Measurements from ENCODE around the gene USP46.

Gene USP46

DNA sequence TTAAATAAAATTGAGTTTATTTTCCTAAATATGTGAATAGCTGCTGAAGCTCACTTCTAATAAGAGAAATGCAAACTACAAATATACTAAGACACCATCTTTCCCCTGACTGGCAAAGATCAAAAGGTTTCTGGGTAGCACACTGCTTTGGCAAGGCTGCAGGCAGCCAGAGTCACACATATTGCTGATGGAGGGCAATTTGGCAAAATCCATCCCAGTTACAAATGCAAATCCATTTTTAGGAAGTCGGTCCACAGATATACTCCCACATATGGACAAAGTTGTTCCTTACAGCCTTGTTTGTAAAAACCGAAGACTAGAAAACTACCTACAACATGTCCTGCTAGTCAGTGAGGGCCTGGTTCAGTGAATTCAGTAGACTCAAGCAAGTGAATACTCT lies 12.4 kb downstream of the USP46 start:
- H3K9me3 ChIP-seq (ENCODE audit: low read length): peaks cover 3% of the 10 kb centered on the region
- no peak overlapping the region for H3K4me3 ChIP-seq (ENCODE audit: low read length)
- H3K36me3 ChIP-seq (ENCODE audit: insufficient read depth, low read length): peaks cover 3% of the 10 kb centered on the region
- no peaks in the 10 kb centered on the region for H3K4me1 ChIP-seq (ENCODE audit: insufficient read depth, low read length)
- H3K27me3 ChIP-seq (ENCODE audit: insufficient read depth, low read length): no peaks in the 10 kb centered on the region
- no peak overlapping the region for H2AFZ ChIP-seq (ENCODE audit: low read depth, low read length)

DNA sequence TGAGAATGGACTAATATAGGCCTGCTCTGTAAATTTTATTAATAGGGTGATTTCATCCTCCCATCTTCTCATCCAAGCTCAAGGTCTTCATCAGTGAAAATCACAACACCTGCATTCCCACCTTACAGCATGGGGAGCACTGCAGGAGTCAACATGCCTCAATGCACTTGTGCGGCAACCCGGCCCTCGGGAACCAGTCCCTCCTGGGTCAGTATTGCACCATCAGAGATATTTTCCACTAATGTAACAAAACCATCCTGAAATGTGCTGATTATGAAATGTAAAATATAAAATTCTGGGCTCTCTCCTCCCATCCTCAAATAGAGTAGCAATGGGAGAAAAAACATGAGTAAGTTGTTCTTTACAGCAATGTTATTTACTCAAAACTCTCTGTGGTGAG lies 13.0 kb downstream of the USP46 start:
- no peak overlapping the region for H3K4me3 ChIP-seq (ENCODE audit: low read length)
- peaks cover 3% of the 10 kb centered on the region for H3K36me3 ChIP-seq (ENCODE audit: insufficient read depth, low read length)
- H3K4me1 ChIP-seq (ENCODE audit: insufficient read depth, low read length): no peaks in the 10 kb centered on the region
- no peak overlapping the region for H2AFZ ChIP-seq (ENCODE audit: low read depth, low read length)
- H3K27me3 ChIP-seq (ENCODE audit: insufficient read depth, low read length): no peaks in the 10 kb centered on the region
- H3K9me3 ChIP-seq (ENCODE audit: low read length): peaks cover 3% of the 10 kb centered on the region

DNA sequence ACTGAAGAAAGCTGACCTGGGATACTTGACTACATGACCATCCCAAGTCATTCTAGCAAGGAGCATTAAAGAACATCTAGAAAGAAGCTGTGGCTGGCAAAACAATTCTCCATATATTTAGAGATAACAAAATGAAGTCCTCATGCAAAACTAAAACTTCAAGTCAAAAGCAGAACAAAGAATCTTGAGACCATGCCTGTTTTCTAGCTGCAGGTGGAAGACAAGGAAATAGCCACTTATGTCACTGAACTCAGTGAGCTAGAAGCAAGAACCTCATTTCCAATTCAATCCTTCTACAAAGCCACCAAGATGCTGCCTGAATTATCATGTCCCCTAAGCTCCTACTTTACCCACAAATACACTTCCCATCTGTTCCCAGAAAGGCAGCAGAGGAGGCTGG lies 13.8 kb downstream of the USP46 start:
- Histone ChIP-seq H3K4me3 (ENCODE audit: low read length) (no peak overlapping the region), H3K4me1 (ENCODE audit: insufficient read depth, low read length) (no peaks in the 10 kb centered on the region), H3K9me3 (ENCODE audit: low read length) (peaks cover 2% of the 10 kb centered on the region), H3K36me3 (ENCODE audit: insufficient read depth, low read length) (peaks cover 3% of the 10 kb centered on the region), H2AFZ (ENCODE audit: low read depth, low read length) (no peak overlapping the region), H3K27me3 (ENCODE audit: insufficient read depth, low read length) (no peaks in the 10 kb centered on the region)

- no peaks in the 10 kb centered on the region for H3K9me3 ChIP-seq (ENCODE audit: low read length)
- H3K4me3 ChIP-seq (ENCODE audit: low read length): no peak overlapping the region
- H3K4me1 ChIP-seq (ENCODE audit: insufficient read depth, low read length): no peaks in the 10 kb centered on the region
- H3K27me3 ChIP-seq (ENCODE audit: insufficient read depth, low read length): no peaks in the 10 kb centered on the region
- no peaks in the 10 kb centered on the region for H3K36me3 ChIP-seq (ENCODE audit: insufficient read depth, low read length)
- H2AFZ ChIP-seq (ENCODE audit: low read depth, low read length): no peak overlapping the region
Observed at GRCh38 chr4:52643785-52644244, 15.3 kb downstream of the USP46 start.

DNA sequence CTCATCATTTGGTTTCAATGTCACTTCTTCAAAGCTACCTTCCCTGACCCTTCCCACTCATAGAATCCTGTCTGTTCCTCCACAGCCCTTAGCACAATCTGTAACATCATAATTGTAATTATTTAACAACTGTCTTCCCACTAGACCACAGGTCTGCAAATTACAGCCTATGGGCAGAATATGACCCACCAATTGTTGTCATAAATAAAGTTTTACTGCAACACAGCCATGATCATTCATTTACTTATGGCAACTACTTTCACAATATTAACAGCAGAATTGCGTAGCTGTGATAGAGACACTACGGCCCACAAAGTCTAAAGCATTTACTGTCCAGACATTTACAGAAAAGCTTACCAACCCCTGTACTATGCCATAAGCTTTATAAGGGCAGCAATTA lies 15.9 kb downstream of the USP46 start:
- Histone ChIP-seq H3K27me3 (ENCODE audit: insufficient read depth, low read length) (no peaks in the 10 kb centered on the region), H3K9me3 (ENCODE audit: low read length) (no peaks in the 10 kb centered on the region), H3K4me1 (ENCODE audit: insufficient read depth, low read length) (no peaks in the 10 kb centered on the region), H2AFZ (ENCODE audit: low read depth, low read length) (no peak overlapping the region), H3K36me3 (ENCODE audit: insufficient read depth, low read length) (no peaks in the 10 kb centered on the region), H3K4me3 (ENCODE audit: low read length) (no peak overlapping the region)

- H3K27me3 ChIP-seq (ENCODE audit: insufficient read depth, low read length): no peaks in the 10 kb centered on the region
- H3K36me3 ChIP-seq (ENCODE audit: insufficient read depth, low read length): no peaks in the 10 kb centered on the region
- no peaks in the 10 kb centered on the region for H3K9me3 ChIP-seq (ENCODE audit: low read length)
- H3K4me1 ChIP-seq (ENCODE audit: insufficient read depth, low read length): no peaks in the 10 kb centered on the region
- H3K4me3 ChIP-seq (ENCODE audit: low read length): no peak overlapping the region
- H2AFZ ChIP-seq (ENCODE audit: low read depth, low read length): no peak overlapping the region
Observed at GRCh38 chr4:52641854-52642563, 17.1 kb downstream of the USP46 start.

DNA sequence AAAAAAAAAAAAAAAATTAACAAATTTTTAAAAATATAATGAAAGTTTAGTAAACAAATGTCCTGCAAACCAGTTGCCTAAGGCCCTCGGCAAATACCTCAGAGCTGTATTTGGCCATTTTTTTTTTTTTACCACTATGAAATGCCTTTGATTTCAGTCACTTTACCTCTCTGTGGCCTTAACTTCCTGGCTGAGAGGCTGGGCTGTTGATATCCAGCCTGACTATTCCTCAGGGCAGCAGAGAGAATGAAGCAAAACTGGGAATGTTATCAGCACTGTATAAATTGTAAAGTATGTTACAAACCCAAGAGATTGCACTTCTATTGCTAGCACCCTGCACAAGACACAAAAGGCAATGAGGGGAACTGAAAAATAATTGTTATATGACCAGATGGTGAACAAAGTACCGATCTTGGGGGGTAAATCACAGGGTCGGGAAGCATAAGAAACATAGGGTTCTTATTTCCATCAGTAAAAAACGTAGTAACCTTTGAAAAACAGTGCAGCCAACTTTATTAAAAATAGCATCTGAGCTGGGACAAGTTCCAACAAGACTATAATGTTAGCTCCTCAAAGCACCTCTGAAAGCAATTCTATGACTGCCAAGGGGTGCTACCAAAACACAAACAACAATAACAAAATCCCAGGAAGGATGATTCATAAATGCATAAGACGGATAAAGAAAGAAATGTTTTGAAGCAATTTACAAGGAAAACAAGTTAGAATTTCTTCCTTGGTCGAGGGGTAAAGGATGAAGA lies 18.1 kb downstream of the USP46 start:
- no peaks in the 10 kb centered on the region for H3K27me3 ChIP-seq (ENCODE audit: insufficient read depth, low read length)
- no peaks in the 10 kb centered on the region for H3K4me1 ChIP-seq (ENCODE audit: insufficient read depth, low read length)
- H2AFZ ChIP-seq (ENCODE audit: low read depth, low read length): no peak overlapping the region
- no peaks in the 10 kb centered on the region for H3K36me3 ChIP-seq (ENCODE audit: insufficient read depth, low read length)
- H3K9me3 ChIP-seq (ENCODE audit: low read length): no peaks in the 10 kb centered on the region
- H3K4me3 ChIP-seq (ENCODE audit: low read length): no peak overlapping the region

GRCh38 chr4:52638717-52639116 lies 20.4 kb downstream of the USP46 start:
- Histone ChIP-seq H3K36me3 (ENCODE audit: insufficient read depth, low read length) (no peaks in the 10 kb centered on the region), H3K27me3 (ENCODE audit: insufficient read depth, low read length) (no peaks in the 10 kb centered on the region), H3K9me3 (ENCODE audit: low read length) (no peaks in the 10 kb centered on the region), H3K4me1 (ENCODE audit: insufficient read depth, low read length) (no peaks in the 10 kb centered on the region), H2AFZ (ENCODE audit: low read depth, low read length) (no peak overlapping the region), H3K4me3 (ENCODE audit: low read length) (no peak overlapping the region)

- Histone ChIP-seq H3K36me3 (ENCODE audit: insufficient read depth, low read length) (no peaks in the 10 kb centered on the region), H2AFZ (ENCODE audit: low read depth, low read length) (no peak overlapping the region), H3K4me3 (ENCODE audit: low read length) (no peak overlapping the region), H3K4me1 (ENCODE audit: insufficient read depth, low read length) (no peaks in the 10 kb centered on the region), H3K27me3 (ENCODE audit: insufficient read depth, low read length) (no peaks in the 10 kb centered on the region), H3K9me3 (ENCODE audit: low read length) (no peaks in the 10 kb centered on the region)
Observed at GRCh38 chr4:52637116-52637515, 22.0 kb downstream of the USP46 start.

DNA sequence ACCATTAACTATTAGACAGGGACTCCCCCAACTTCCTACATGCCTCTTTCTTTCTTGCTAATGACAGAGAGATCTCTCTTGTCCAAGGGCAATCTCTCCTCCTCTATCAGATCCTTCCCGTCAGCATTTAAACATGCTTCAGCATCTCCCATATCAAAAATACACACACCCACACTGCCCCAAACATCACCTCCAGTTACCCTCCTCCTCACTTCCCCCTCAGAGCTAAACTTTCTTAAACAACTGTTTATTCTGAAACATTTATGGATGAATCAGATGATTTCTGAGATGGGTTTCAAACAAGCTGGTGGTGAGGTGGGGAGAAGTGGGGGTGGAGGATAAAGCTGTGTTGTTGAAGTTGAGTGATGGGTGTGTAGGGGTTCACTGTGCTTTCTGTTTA lies 23.5 kb downstream of the USP46 start:
- Histone ChIP-seq H3K4me1 (ENCODE audit: insufficient read depth, low read length) (no peaks in the 10 kb centered on the region), H3K36me3 (ENCODE audit: insufficient read depth, low read length) (no peaks in the 10 kb centered on the region), H2AFZ (ENCODE audit: low read depth, low read length) (no peak overlapping the region)

GRCh38 chr4:52635130-52635529 lies 24.0 kb downstream of the USP46 start:
- H3K27me3 ChIP-seq (ENCODE audit: insufficient read depth, low read length): no peaks in the 10 kb centered on the region
- H3K4me1 ChIP-seq (ENCODE audit: insufficient read depth, low read length): no peaks in the 10 kb centered on the region
- no peak overlapping the region for H3K4me3 ChIP-seq (ENCODE audit: low read length)
- no peaks in the 10 kb centered on the region for H3K9me3 ChIP-seq (ENCODE audit: low read length)
- no peaks in the 10 kb centered on the region for H3K36me3 ChIP-seq (ENCODE audit: insufficient read depth, low read length)
- H2AFZ ChIP-seq (ENCODE audit: low read depth, low read length): no peak overlapping the region

More for the DNA sequence above, 23.5 kb downstream of the USP46 start:
- no peak overlapping the region for H3K4me3 ChIP-seq (ENCODE audit: low read length)
- no peaks in the 10 kb centered on the region for H3K27me3 ChIP-seq (ENCODE audit: insufficient read depth, low read length)
- H3K9me3 ChIP-seq (ENCODE audit: low read length): no peaks in the 10 kb centered on the region

DNA sequence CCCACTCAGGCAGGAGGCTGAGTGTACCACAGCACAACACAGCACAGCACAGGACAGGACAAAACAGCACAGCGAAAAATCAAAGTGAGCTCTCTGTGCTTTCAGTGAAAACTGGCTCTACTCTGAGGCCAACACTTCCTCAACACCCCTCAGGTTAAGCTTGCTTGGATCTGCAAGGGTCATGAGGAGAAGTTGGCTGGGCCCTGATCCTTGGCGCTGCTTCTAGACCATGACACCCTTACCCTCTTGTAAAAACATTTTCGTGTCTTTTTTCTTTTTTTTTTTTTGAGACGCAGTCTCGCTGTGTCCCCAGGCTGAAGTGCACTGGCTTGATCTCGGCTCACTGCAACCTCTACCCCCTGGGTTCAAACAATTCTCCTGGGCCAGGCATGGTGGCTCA lies 25.3 kb downstream of the USP46 start:
- Histone ChIP-seq H3K36me3 (ENCODE audit: insufficient read depth, low read length) (no peaks in the 10 kb centered on the region), H3K9me3 (ENCODE audit: low read length) (no peaks in the 10 kb centered on the region), H2AFZ (ENCODE audit: low read depth, low read length) (no peak overlapping the region), H3K4me1 (ENCODE audit: insufficient read depth, low read length) (no peaks in the 10 kb centered on the region), H3K4me3 (ENCODE audit: low read length) (no peak overlapping the region), H3K27me3 (ENCODE audit: insufficient read depth, low read length) (no peaks in the 10 kb centered on the region)

- H3K4me1 ChIP-seq (ENCODE audit: insufficient read depth, low read length): no peaks in the 10 kb centered on the region
- H3K36me3 ChIP-seq (ENCODE audit: insufficient read depth, low read length): peaks cover 19% of the 10 kb centered on the region
- H3K9me3 ChIP-seq (ENCODE audit: low read length): no peaks in the 10 kb centered on the region
- H3K27me3 ChIP-seq (ENCODE audit: insufficient read depth, low read length): no peaks in the 10 kb centered on the region
- no peak overlapping the region for H3K4me3 ChIP-seq (ENCODE audit: low read length)
- no peak overlapping the region for H2AFZ ChIP-seq (ENCODE audit: low read depth, low read length)
Observed at GRCh38 chr4:52628974-52629373, 30.1 kb downstream of the USP46 start.

All from neuron (in vitro differentiated cells).